Measurements from ENCODE around the gene MLNR. TPM values are rescaled to one million over a fixed set of nuclear protein-coding genes. Genes with fewer than 3 reads are reported as not detected.

MLNR gene
- total RNA-seq, 4 donors from 2014 or later, result not detected

DNA sequence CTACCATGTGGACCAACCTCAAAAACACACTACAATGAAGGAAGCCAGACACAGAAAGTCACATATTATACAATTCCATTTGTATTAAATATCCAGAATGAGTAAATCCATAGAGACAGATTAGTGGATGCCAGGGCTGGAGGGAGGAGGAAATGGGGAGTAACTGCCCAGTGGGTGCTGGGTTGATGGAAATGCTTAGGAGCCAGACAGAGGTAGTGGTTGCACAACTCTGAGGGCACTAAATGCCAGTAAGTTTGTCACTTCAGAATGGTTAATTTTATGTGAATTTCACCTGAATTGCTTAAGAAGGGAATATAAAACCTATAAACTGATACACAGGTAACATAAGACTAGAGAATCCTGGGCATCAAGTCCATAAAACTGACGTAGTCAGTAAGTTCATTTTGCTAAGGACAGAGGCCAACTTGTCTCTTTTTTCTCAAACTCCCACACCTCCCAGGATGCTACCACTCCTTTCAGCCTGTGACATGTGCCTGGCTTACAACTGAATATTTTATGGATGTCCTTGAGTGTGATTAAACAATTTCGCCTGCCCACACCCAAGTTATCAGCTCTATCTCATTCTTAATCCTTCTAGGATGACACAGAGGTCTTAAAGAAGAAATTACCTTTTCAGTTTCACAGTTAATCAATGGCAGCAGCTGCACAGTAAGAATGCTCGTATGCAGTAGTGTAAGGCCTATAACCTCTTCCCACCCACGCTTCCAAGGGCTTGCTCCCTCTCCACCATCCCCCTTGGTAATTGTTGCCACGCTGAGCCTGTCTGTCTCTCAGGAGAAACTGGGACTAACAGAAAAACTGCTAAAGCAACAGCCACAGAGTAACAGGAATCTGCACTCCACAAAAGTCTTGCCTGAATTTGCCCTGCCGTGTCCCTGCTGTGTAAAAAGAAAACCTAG lies 5.9 kb upstream of the MLNR start:
- H3K36me3 ChIP-seq, result no peaks in the 10 kb centered on the region
- TF ChIP-seq, protein P1, sequence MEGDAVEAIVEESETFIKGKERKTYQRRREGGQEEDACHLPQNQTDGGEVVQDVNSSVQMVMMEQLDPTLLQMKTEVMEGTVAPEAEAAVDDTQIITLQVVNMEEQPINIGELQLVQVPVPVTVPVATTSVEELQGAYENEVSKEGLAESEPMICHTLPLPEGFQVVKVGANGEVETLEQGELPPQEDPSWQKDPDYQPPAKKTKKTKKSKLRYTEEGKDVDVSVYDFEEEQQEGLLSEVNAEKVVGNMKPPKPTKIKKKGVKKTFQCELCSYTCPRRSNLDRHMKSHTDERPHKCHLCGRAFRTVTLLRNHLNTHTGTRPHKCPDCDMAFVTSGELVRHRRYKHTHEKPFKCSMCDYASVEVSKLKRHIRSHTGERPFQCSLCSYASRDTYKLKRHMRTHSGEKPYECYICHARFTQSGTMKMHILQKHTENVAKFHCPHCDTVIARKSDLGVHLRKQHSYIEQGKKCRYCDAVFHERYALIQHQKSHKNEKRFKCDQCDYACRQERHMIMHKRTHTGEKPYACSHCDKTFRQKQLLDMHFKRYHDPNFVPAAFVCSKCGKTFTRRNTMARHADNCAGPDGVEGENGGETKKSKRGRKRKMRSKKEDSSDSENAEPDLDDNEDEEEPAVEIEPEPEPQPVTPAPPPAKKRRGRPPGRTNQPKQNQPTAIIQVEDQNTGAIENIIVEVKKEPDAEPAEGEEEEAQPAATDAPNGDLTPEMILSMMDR (IDR thresholded peaks at IDR 0.05), result no peak
- TF ChIP-seq POLR2A (IDR thresholded peaks at IDR 0.05), result no peak
- H3K27me3 ChIP-seq, result no peaks in the 10 kb centered on the region
- H3K4me1 ChIP-seq, result peaks cover 0 to 18% (median 2%) of the 10 kb centered on the region in 4 donors
- no peak for DNase-seq
- H3K27ac ChIP-seq, result peak overlapping the region in 1 of 4 donors; percentile 2
- H3K9me3 ChIP-seq, result no peaks in the 10 kb centered on the region
- no peak overlapping the region for H3K4me3 ChIP-seq

DNA sequence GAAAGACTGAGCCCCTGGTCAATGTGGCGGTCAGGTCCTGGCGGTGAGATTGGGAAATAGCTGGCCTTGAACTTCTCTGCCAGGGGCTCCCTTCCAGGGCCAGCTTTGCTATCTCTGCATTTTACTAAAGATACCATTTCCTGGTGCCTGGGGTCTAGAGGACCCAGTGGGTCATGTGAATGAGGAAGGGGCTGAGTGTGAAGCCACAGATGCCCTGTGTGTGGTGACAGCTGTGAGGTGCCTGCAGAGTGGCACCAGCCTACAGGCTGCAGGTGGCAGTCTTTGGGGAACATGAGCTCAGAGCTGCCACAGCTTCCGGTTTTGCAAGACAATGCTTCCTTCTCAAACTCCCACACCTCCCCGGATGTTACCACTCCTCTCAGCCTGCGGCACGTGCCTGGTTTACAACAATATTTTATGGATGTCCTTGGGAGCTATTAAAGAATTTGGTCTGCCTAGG lies 5.2 kb upstream of the MLNR start:
- Histone ChIP-seq H3K27me3 (peaks cover 0 to 4% of the 10 kb centered on the region in 2 donors), H3K4me3 (no peak overlapping the region), H3K27ac (peak overlapping the region in 1 of 4 donors; percentile 2), H3K36me3 (no peaks in the 10 kb centered on the region), H3K4me1 (peaks cover 0 to 24% (median 4%) of the 10 kb centered on the region in 4 donors), H3K9me3 (no peaks in the 10 kb centered on the region)
- DNase-seq, result peak; percentile 37 to 70 (median 61)
- no peak for TF ChIP-seq POLR2A (IDR thresholded peaks at IDR 0.05)
- TF ChIP-seq, protein P1 (IDR thresholded peaks at IDR 0.05), result peak in 2 of 6 experiments; percentile 26

DNA sequence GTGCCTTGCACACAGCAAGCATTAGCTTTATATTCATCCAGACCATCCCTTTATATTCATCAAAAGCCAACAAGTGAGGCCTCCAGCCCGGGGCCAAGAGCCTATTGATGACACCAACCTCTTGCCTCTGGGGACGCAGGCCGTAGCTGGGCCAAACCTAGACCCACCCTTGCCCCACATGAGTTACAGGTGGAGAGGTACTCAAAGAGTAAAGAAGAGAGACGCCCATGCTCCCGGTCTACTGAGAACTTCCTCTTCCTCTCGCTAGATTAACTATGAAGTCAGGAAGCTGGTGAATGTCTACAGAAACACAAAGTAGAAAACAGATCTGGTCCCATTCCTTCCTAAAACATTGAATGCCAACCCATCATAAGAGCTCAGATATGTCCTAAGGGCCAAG lies 3.8 kb upstream of the MLNR start:
- Histone ChIP-seq H3K36me3 (no peaks in the 10 kb centered on the region), H3K27ac (no peak overlapping the region), H3K9me3 (no peaks in the 10 kb centered on the region), H3K4me1 (peaks cover 0 to 38% (median 8%) of the 10 kb centered on the region in 4 donors), H3K4me3 (no peak overlapping the region), H3K27me3 (peaks cover 0 to 18% of the 10 kb centered on the region in 2 donors)
- DNase-seq, result no peak
- TF ChIP-seq POLR2A (IDR thresholded peaks at IDR 0.05), result no peak
- TF ChIP-seq, protein P1 (IDR thresholded peaks at IDR 0.05), result no peak

DNA sequence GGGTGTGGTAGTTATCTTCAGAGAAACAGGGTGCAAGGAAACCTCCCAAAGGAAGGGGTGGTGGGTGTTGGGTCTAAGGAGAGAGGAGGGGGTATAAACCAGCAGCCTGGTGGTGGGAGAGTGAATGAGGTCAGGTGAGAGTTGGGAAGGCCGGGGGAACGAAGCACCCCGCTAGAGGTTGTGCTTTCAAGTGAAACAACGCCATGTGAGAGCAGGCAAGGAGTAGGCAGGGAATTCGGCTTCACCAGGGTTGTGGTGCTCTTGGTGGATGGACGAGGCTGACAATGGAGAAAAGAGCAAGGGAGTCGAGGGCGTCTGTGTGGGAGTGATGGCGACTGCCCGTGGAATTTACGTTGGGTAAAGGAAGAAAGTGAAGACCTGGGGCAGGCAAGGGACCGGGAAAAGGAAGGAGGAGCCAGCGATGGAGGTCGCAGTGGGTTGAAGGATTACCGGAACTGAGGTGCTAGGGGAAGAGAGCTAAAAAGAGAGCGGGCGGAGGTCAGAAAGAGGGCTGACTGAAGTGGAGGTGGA lies 2.1 kb upstream of the MLNR start:
- TF ChIP-seq POLR2A (IDR thresholded peaks at IDR 0.05), result no peak
- TF ChIP-seq, protein P1 (IDR thresholded peaks at IDR 0.05), result no peak
- no peak for DNase-seq
- Histone ChIP-seq H3K9me3 (no peaks in the 10 kb centered on the region), H3K27me3 (peaks cover 0 to 23% of the 10 kb centered on the region in 2 donors), H3K4me1 (peaks cover 0 to 38% (median 8%) of the 10 kb centered on the region in 4 donors), H3K4me3 (no peak overlapping the region), H3K27ac (no peak overlapping the region), H3K36me3 (no peaks in the 10 kb centered on the region)

DNA sequence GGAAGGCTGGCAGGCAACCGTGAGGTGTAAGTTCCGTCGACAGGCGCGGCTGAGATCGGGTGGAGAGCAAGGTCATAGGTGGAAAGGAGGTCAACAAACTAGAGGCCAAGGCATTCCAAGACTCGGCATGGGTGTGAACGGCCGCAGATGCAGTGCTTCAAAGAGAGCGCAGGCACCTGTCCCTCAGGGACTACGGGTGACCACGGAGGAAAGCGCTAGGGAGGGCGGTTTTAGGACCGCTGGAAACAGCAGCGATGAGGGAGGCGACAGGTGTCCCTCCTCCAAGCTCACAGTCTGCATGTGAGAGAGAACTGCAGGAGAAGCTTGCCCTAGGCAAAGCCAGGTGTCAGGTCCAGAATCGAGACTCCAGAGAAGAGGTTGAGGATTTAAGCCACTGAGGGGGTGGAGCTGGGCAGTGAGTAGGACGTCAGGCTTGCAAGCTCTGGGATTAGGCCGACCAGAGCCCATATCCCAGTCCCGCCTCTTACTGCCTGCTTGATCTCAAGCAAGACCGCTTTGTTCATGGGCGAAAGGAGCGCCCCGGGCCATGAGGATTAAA lies 1.6 kb upstream of the MLNR start:
- Histone ChIP-seq H3K27me3 (peaks cover 0 to 23% of the 10 kb centered on the region in 2 donors), H3K36me3 (no peaks in the 10 kb centered on the region), H3K4me3 (no peak overlapping the region), H3K4me1 (peaks cover 0 to 38% (median 8%) of the 10 kb centered on the region in 4 donors), H3K9me3 (no peaks in the 10 kb centered on the region), H3K27ac (no peak overlapping the region)
- no peak for DNase-seq
- TF ChIP-seq, protein P1 (IDR thresholded peaks at IDR 0.05), result no peak
- TF ChIP-seq POLR2A (IDR thresholded peaks at IDR 0.05), result no peak

All from Peyer's patch (tissue), 4 donors.